Mesenchymal stem cell (in vitro differentiated cells and primary cell): ENCODE measurements around the gene MROH2A.

Experiments
- DNase-seq: peaks from one replicate; pipeline ENCODE4 v3.0.0-alpha.2; 2013
- H2AFZ ChIP-seq: one replicate; pipeline ENCODE4 v1.6.1; 2013; ENCODE audit warnings: low read depth, mild to moderate bottlenecking, control low read depth, inconsistent platforms, low read length, moderate library complexity
- H2AK5ac ChIP-seq: 2 replicates; pipeline ENCODE4 v1.6.1; 2013; ENCODE audit warnings: low read length, moderate library complexity, mild to moderate bottlenecking, inconsistent platforms; ENCODE audit not compliant: severe bottlenecking
- H2BK120ac ChIP-seq: one replicate; pipeline ENCODE4 v1.6.1; 2013; ENCODE audit warnings: low read depth, mild to moderate bottlenecking, inconsistent platforms, low read length, moderate library complexity
- H2BK12ac ChIP-seq, 2 experiments: one replicate each; pipeline ENCODE4 v1.6.1; 2013; ENCODE audit warnings: inconsistent platforms in 2 of 2, low read length in 2 of 2, mild to moderate bottlenecking in 2 of 2, moderate library complexity in 2 of 2, control low read depth in 1 of 2
- H2BK15ac ChIP-seq: one replicate; pipeline ENCODE4 v1.6.1; 2013; ENCODE audit warnings: mild to moderate bottlenecking, low read depth, inconsistent platforms; ENCODE audit not compliant: poor library complexity, severe bottlenecking
- H2BK5ac ChIP-seq: 2 replicates; pipeline ENCODE4 v1.6.1; 2013; ENCODE audit warnings: low read depth, mild to moderate bottlenecking, low read length, control low read depth, inconsistent platforms; ENCODE audit not compliant: poor library complexity, severe bottlenecking
- H3K14ac ChIP-seq, 2 experiments: one replicate each; pipeline ENCODE4 v1.6.1; 2013; ENCODE audit warnings: inconsistent platforms in 2 of 2, low read length in 2 of 2, control low read depth in 1 of 2, mild to moderate bottlenecking in 1 of 2, moderate library complexity in 1 of 2
- H3K18ac ChIP-seq, 2 experiments: one replicate each; pipeline ENCODE4 v1.6.1; 2013; ENCODE audit warnings: inconsistent platforms in 2 of 2, low read length in 2 of 2, control low read depth in 1 of 2, low read depth in 1 of 2, mild to moderate bottlenecking in 1 of 2
- H3K23ac ChIP-seq, 2 experiments: one replicate each; pipeline ENCODE4 v1.6.1; 2013; ENCODE audit warnings: inconsistent platforms in 2 of 2, low read length in 2 of 2, mild to moderate bottlenecking in 2 of 2, moderate library complexity in 2 of 2, control low read depth in 1 of 2
- H3K27ac ChIP-seq: 2 replicates; pipeline ENCODE4 v1.5.1; 2013; ENCODE audit warnings: mild to moderate bottlenecking, moderate library complexity, low read length, control low read depth, inconsistent platforms; ENCODE audit not compliant: poor library complexity, severe bottlenecking
- H3K27me3 ChIP-seq, 2 experiments: 2 replicates each; pipeline versions ENCODE4 v1.6.1 to v1.7.0; 2013; ENCODE audit warnings: low read length in 2 of 2, mild to moderate bottlenecking in 2 of 2, moderate library complexity in 2 of 2, control low read depth in 1 of 2, inconsistent platforms in 1 of 2; ENCODE audit not compliant: control insufficient read depth in 1 of 2, insufficient read depth in 1 of 2
- H3K36me3 ChIP-seq, 2 experiments: 2 replicates each; pipeline versions ENCODE4 v1.6.1 to v1.7.0; 2013; ENCODE audit warnings: low read length in 2 of 2, control low read depth in 1 of 2, inconsistent platforms in 1 of 2, low read depth in 1 of 2, mild to moderate bottlenecking in 1 of 2; ENCODE audit not compliant: insufficient read depth in 2 of 2, control insufficient read depth in 1 of 2
- H3K4ac ChIP-seq, 2 experiments: one replicate each; pipeline ENCODE4 v1.6.1; 2013; ENCODE audit warnings: inconsistent platforms in 2 of 2, low read length in 2 of 2, mild to moderate bottlenecking in 2 of 2, moderate library complexity in 2 of 2, control low read depth in 1 of 2, low read depth in 1 of 2
- H3K4me1 ChIP-seq: 2 replicates; pipeline ENCODE4 v1.6.1; 2013; ENCODE audit warnings: low read depth, low read length, control low read depth; ENCODE audit not compliant: control insufficient read depth, insufficient read depth
- H3K4me2 ChIP-seq: 2 replicates; pipeline ENCODE4 v1.6.1; 2013; ENCODE audit warnings: low read length, mild to moderate bottlenecking, inconsistent platforms; ENCODE audit not compliant: poor library complexity, severe bottlenecking
- H3K4me3 ChIP-seq, 2 experiments: 2 replicates each; pipeline versions ENCODE4 v1.5.1 to v1.7.0; 2013; ENCODE audit warnings: low read length in 2 of 2, mild to moderate bottlenecking in 2 of 2, control low read depth in 1 of 2, low read depth in 1 of 2; ENCODE audit not compliant: insufficient read depth in 1 of 2
- H3K79me1 ChIP-seq: replicated peaks from 2 replicates; pipeline ENCODE4 v1.6.1; 2013; ENCODE audit warnings: mild to moderate bottlenecking, control low read depth, low read length, inconsistent platforms; ENCODE audit not compliant: poor library complexity, severe bottlenecking
- H3K9ac ChIP-seq: 2 replicates; pipeline ENCODE4 v1.7.0; 2013; ENCODE audit warnings: mild to moderate bottlenecking, low read length, moderate library complexity
- H3K9me3 ChIP-seq: 2 replicates; pipeline ENCODE4 v1.7.0; 2013; ENCODE audit warnings: mild to moderate bottlenecking, low read length; ENCODE audit not compliant: control insufficient read depth
- H4K8ac ChIP-seq: one replicate; pipeline ENCODE4 v1.6.1; 2013; ENCODE audit warnings: inconsistent platforms, mild to moderate bottlenecking, low read length, moderate library complexity
- H4K91ac ChIP-seq: one replicate; pipeline ENCODE4 v1.6.1; 2013; ENCODE audit warnings: mild to moderate bottlenecking, low read length, inconsistent platforms
- WGBS: methylation state at CpG from one replicate; pipeline ENCODE4 v1.1.7; 2013; ENCODE audit warnings: mixed read lengths; 5-methylcytosine and 5-hydroxymethylcytosine counted together

MROH2A gene

GRCh38 chr2:233817995-233818638, 40.0 kb downstream of the MROH2A start:
- Histone ChIP-seq H3K14ac (no peak overlapping the region), H2BK12ac (no peak overlapping the region), H4K91ac (no peak overlapping the region), H3K4me1 (peaks cover 4% of the 10 kb centered on the region), H3K36me3 (no peaks in the 10 kb centered on the region), H3K4me2 (no peak overlapping the region), H3K79me1 (no peaks in the 10 kb centered on the region), H3K18ac (no peak overlapping the region), H3K4ac (no peak overlapping the region), H3K4me3 (no peak overlapping the region), H3K27me3 (peaks cover 18 to 36% of the 10 kb centered on the region in 2 experiments), H4K8ac (no peak overlapping the region), H2AK5ac (no peak overlapping the region), H3K9me3 (no peaks in the 10 kb centered on the region), H2BK5ac (no peak overlapping the region), H2AFZ (no peak overlapping the region), H2BK120ac (no peak overlapping the region), H3K27ac (no peak overlapping the region), H3K23ac (no peak overlapping the region), H2BK15ac (no peak overlapping the region), H3K9ac (no peak overlapping the region)
- 94% methylated on average over 11 of the region's 11 CpGs for WGBS
- DNase-seq = no peak

GRCh38 chr2:233818639-233819621, 40.8 kb downstream of the MROH2A start:
- Histone ChIP-seq H2AFZ (no peak overlapping the region), H3K9me3 (no peaks in the 10 kb centered on the region), H2BK120ac (no peak overlapping the region), H3K4me1 (peaks cover 4% of the 10 kb centered on the region), H4K8ac (no peak overlapping the region), H3K18ac (no peak overlapping the region), H3K9ac (no peak overlapping the region), H2BK12ac (no peak overlapping the region), H3K4ac (no peak overlapping the region), H3K27me3 (peaks cover 21 to 29% of the 10 kb centered on the region in 2 experiments), H2BK5ac (no peak overlapping the region), H2BK15ac (no peak overlapping the region), H3K27ac (no peak overlapping the region), H4K91ac (no peak overlapping the region), H3K4me3 (no peak overlapping the region), H3K36me3 (no peaks in the 10 kb centered on the region), H3K79me1 (no peaks in the 10 kb centered on the region), H3K23ac (no peak overlapping the region), H2AK5ac (no peak overlapping the region), H3K14ac (no peak overlapping the region), H3K4me2 (no peak overlapping the region)
- WGBS = 67% methylated on average over 17 of the region's 17 CpGs
- DNase-seq = no peak

GRCh38 chr2:233819884-233820773, 42.0 kb downstream of the MROH2A start:
- H3K9ac ChIP-seq = no peak overlapping the region

More at GRCh38 chr2:233819884-233820773, 42.0 kb downstream of the MROH2A start:
- no peak overlapping the region for H3K4me3 ChIP-seq
- H2BK15ac ChIP-seq = no peak overlapping the region
- H2BK12ac ChIP-seq = no peak overlapping the region
- H2AK5ac ChIP-seq = no peak overlapping the region
- no peak overlapping the region for H2AFZ ChIP-seq
- H3K4ac ChIP-seq = no peak overlapping the region
- H4K91ac ChIP-seq = no peak overlapping the region
- H2BK120ac ChIP-seq = no peak overlapping the region
- no peaks in the 10 kb centered on the region for H3K79me1 ChIP-seq
- H4K8ac ChIP-seq = no peak overlapping the region
- no peak overlapping the region for H3K18ac ChIP-seq
- H3K4me2 ChIP-seq = no peak overlapping the region
- no peaks in the 10 kb centered on the region for H3K36me3 ChIP-seq
- no peaks in the 10 kb centered on the region for H3K9me3 ChIP-seq
- no peak overlapping the region for H3K14ac ChIP-seq
- H3K27ac ChIP-seq = no peak overlapping the region
- no peak overlapping the region for H2BK5ac ChIP-seq
- WGBS = 85% methylated on average over 18 of the region's 18 CpGs
- H3K27me3 ChIP-seq = peaks cover 21 to 27% of the 10 kb centered on the region in 2 experiments
- H3K4me1 ChIP-seq = peaks cover 4% of the 10 kb centered on the region
- no peak for DNase-seq
- no peak overlapping the region for H3K23ac ChIP-seq
